Mesothelial cell of epicardium (in vitro differentiated cells): ENCODE results near the gene NELFA. TPM values are rescaled to one million over a fixed set of nuclear protein-coding genes. Genes with fewer than 3 reads are reported as not detected.
"Not testable (repeated sequence)": the region's sequence is repeated elsewhere in the genome, so short reads cannot be mapped to it uniquely, and the experiment has no call there.

Experiments used
- DNase-seq, 2 experiments: peaks; one replicate each; pipeline ENCODE4 v3.0.0; 2021; ENCODE audit warnings: low spot score in 2 of 2; ENCODE audit not compliant: unreplicated experiment in 2 of 2
- H3K27ac Mint-ChIP-seq: 2 replicates; pipeline ENCODE4 v1.8.0; 2021; ENCODE audit warnings: mixed read lengths
- H3K27me3 Mint-ChIP-seq: 2 replicates; pipeline ENCODE4 v1.8.0; 2021; ENCODE audit warnings: low read depth, mixed read lengths
- H3K36me3 Mint-ChIP-seq: 2 replicates; pipeline ENCODE4 v1.8.0; 2021; ENCODE audit warnings: mixed read lengths
- H3K4me1 Mint-ChIP-seq: 2 replicates; pipeline ENCODE4 v1.8.0; 2021; ENCODE audit warnings: mixed read lengths
- H3K4me3 Mint-ChIP-seq: 2 replicates; pipeline ENCODE4 v1.8.0; 2021; ENCODE audit warnings: mild to moderate bottlenecking, moderate library complexity, mixed read lengths
- H3K9me3 Mint-ChIP-seq: 2 replicates; pipeline ENCODE4 v1.8.0; 2021; ENCODE audit warnings: mixed read lengths
- CTCF ChIP-seq: fragments of 200-600 bp; sonication (generic); IDR thresholded peaks from one replicate; pipeline ENCODE4 v1.5.0; 2021; ENCODE audit warnings: antibody characterized with exemption; ENCODE audit not compliant: unreplicated experiment
- total RNA-seq: library from RNA; stranded (reverse); gene quantifications from 3 replicates; pipeline ENCODE4 v1.2.1, GENCODE V29; 2021

Gene NELFA
- total RNA-seq, 1 donor from 2014 or later = 55.8 TPM

GRCh38 chr4:1998296-1998695, 10.5 kb downstream of the NELFA start:
- TF ChIP-seq CTCF = no peak
- Mint-ChIP-seq H3K4me3 (no peak overlapping the region), H3K36me3 (peaks cover 80% of the 10 kb centered on the region), H3K27ac (no peak overlapping the region), H3K9me3 (peaks cover 59% of the 10 kb centered on the region), H3K27me3 (no peaks in the 10 kb centered on the region), H3K4me1 (no peaks in the 10 kb centered on the region)
- DNase-seq = no peak

- H3K4me1 Mint-ChIP-seq = no peaks in the 10 kb centered on the region
- H3K27me3 Mint-ChIP-seq = no peaks in the 10 kb centered on the region
- peaks cover 75% of the 10 kb centered on the region for H3K36me3 Mint-ChIP-seq
- H3K27ac Mint-ChIP-seq = no peak overlapping the region
- no peak overlapping the region for H3K4me3 Mint-ChIP-seq
- peaks cover 54% of the 10 kb centered on the region for H3K9me3 Mint-ChIP-seq
- TF ChIP-seq CTCF = no peak
- no peak for DNase-seq
These were observed 11.1 kb downstream of the NELFA start for GRCh38 chr4:1997712-1998111.

- TF ChIP-seq CTCF = no peak
- H3K27ac Mint-ChIP-seq = no peak overlapping the region
These were observed 11.7 kb downstream of the NELFA start for GRCh38 chr4:1996866-1997611.

GRCh38 chr4:1994938-1995337, 13.8 kb downstream of the NELFA start:
- peaks cover 42% of the 10 kb centered on the region for H3K9me3 Mint-ChIP-seq
- H3K4me3 Mint-ChIP-seq = no peak overlapping the region
- peaks cover 67% of the 10 kb centered on the region for H3K36me3 Mint-ChIP-seq
- no peaks in the 10 kb centered on the region for H3K4me1 Mint-ChIP-seq
- H3K27me3 Mint-ChIP-seq = no peaks in the 10 kb centered on the region
- no peak for DNase-seq
- TF ChIP-seq CTCF = no peak
- no peak overlapping the region for H3K27ac Mint-ChIP-seq

More at GRCh38 chr4:1996866-1997611, 11.7 kb downstream of the NELFA start:
- Mint-ChIP-seq H3K36me3 (peaks cover 68% of the 10 kb centered on the region), H3K27me3 (no peaks in the 10 kb centered on the region), H3K4me3 (no peak overlapping the region), H3K4me1 (no peaks in the 10 kb centered on the region), H3K9me3 (peaks cover 54% of the 10 kb centered on the region)
- DNase-seq = no peak

- H3K27me3 Mint-ChIP-seq, H3K4me3 Mint-ChIP-seq, H3K4me1 Mint-ChIP-seq, DNase-seq, H3K27ac Mint-ChIP-seq: not testable (repeated sequence)
- H3K36me3 Mint-ChIP-seq = peaks cover 60% of the 10 kb centered on the region
- peaks cover 31% of the 10 kb centered on the region for H3K9me3 Mint-ChIP-seq
These were observed 14.9 kb downstream of the NELFA start for GRCh38 chr4:1993718-1994516.

- Mint-ChIP-seq H3K4me1 (no peaks in the 10 kb centered on the region), H3K9me3 (peaks cover 24% of the 10 kb centered on the region), H3K27ac (no peak overlapping the region), H3K36me3 (peaks cover 55% of the 10 kb centered on the region), H3K27me3 (no peaks in the 10 kb centered on the region), H3K4me3 (no peak overlapping the region)
- TF ChIP-seq CTCF = no peak
- DNase-seq = no peak
These were observed 15.6 kb downstream of the NELFA start for GRCh38 chr4:1993169-1993516.
